SK-N-SH (cell line): ENCODE results near the gene CAPZA3.

Experiments used
- EZH2phosphoT487 ChIP-seq: fragments of 200-600 bp; sonication (generic); IDR thresholded peaks from 2 replicates; pipeline ENCODE4 v1.6.1; 2017; ENCODE audit warnings: low read depth, mixed run types, mild to moderate bottlenecking, antibody characterized with exemption, moderate library complexity, borderline replicate concordance
- JUND ChIP-seq: IDR thresholded peaks from 2 replicates; pipeline ENCODE4 v1.4.0; 2012

DNA sequence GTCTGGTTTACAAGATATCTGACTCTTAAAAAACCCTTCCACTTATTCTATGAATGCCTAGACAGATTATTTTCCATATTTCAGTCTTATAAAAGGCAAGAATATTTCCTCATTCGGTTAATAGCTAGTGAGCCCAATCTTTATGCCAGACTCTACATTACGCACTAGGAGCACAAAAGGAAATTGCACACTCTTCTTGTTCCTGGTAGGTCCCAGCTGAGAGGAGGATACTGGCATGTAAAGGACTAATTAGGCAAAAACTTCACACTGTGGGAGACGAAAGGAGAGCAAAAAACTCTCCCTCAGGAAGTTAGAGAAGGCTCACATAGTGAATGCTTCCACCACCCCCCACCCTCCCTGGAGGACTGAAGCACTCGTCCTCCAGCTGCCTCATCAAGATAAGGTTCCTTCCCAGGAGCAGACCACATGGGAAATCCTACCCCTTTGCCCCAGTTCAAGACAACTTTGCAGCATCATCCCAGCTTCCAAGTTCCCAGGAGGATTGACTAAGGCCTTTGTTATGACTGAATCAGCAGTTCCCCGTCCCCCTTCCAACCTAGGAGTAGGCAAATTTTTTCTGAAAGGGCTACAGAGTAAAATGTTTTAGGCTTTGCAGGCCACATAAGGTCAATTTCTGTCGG lies 14.5 kb downstream of the CAPZA3 start:
- no peak for TF ChIP-seq EZH2phosphoT487
- no peak for TF ChIP-seq JUND
